ENCODE measurements around the gene AFF4. TPM values are rescaled to one million over a fixed set of nuclear protein-coding genes. Genes with fewer than 3 reads are reported as not detected.

The AFF4 gene
- total and polyA plus RNA-seq, 8 donors, result 59.5 to 86.1 (median 66.7) TPM

GRCh38 chr5:132887283-132887682 lies 76.2 kb downstream of the AFF4 start:
- TF ChIP-seq, protein P1, sequence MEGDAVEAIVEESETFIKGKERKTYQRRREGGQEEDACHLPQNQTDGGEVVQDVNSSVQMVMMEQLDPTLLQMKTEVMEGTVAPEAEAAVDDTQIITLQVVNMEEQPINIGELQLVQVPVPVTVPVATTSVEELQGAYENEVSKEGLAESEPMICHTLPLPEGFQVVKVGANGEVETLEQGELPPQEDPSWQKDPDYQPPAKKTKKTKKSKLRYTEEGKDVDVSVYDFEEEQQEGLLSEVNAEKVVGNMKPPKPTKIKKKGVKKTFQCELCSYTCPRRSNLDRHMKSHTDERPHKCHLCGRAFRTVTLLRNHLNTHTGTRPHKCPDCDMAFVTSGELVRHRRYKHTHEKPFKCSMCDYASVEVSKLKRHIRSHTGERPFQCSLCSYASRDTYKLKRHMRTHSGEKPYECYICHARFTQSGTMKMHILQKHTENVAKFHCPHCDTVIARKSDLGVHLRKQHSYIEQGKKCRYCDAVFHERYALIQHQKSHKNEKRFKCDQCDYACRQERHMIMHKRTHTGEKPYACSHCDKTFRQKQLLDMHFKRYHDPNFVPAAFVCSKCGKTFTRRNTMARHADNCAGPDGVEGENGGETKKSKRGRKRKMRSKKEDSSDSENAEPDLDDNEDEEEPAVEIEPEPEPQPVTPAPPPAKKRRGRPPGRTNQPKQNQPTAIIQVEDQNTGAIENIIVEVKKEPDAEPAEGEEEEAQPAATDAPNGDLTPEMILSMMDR (IDR thresholded peaks at IDR 0.05), result no peak
- no peak for ATAC-seq
- H3K9me3 ChIP-seq, result no peaks in the 10 kb centered on the region
- no peak for DNase-seq
- H3K36me3 ChIP-seq, result peaks cover 0 to 95% of the 10 kb centered on the region in 2 donors
- H3K4me1 ChIP-seq, result peaks cover 0 to 7% of the 10 kb centered on the region in 2 donors
- H3K27me3 ChIP-seq, result no peaks in the 10 kb centered on the region
- intact Hi-C loops (cut with DNase I), result no loop called here
- H3K27ac ChIP-seq, result no peak overlapping the region
- H3K4me3 ChIP-seq, result no peak overlapping the region

GRCh38 chr5:132886064-132886823 lies 77.2 kb downstream of the AFF4 start:
- TF ChIP-seq, protein P1 (IDR thresholded peaks at IDR 0.05), result no peak
- H3K27ac ChIP-seq, result no peak overlapping the region
- ATAC-seq, result no peak
- no peak for DNase-seq
- no peak overlapping the region for H3K4me3 ChIP-seq
- peaks cover 0 to 7% of the 10 kb centered on the region in 2 donors for H3K4me1 ChIP-seq
- intact Hi-C loops (cut with DNase I), result no loop called here
- no peaks in the 10 kb centered on the region for H3K9me3 ChIP-seq
- peaks cover 0 to 95% of the 10 kb centered on the region in 2 donors for H3K36me3 ChIP-seq
- H3K27me3 ChIP-seq, result no peaks in the 10 kb centered on the region

DNA sequence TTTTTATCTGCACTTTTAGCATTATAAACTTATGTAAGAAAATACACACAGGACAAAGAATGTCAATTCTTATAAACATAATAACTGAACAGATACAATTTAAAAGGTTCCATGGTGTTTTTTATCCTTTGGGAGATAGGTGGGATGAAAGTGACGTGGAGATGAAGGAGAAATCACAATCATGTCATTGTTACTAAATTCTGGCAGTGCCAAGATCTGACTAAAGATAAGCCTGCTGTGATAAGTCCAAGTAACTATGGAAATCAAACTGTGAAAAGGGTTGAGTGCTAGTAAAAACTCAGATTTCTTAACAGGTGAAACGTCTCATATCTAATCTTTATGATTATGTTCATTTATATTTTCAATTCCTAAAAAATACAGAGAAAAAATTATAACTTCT lies 78.9 kb downstream of the AFF4 start:
- peaks cover 0 to 95% of the 10 kb centered on the region in 2 donors for H3K36me3 ChIP-seq
- H3K9me3 ChIP-seq, result no peaks in the 10 kb centered on the region
- no peak overlapping the region for H3K27ac ChIP-seq
- TF ChIP-seq, protein P1 (IDR thresholded peaks at IDR 0.05), result no peak
- DNase-seq, result no peak
- intact Hi-C loops (cut with DNase I), result no loop called here
- no peak overlapping the region for H3K4me3 ChIP-seq
- no peaks in the 10 kb centered on the region for H3K27me3 ChIP-seq
- peaks cover 0 to 6% of the 10 kb centered on the region in 2 donors for H3K4me1 ChIP-seq
- ATAC-seq, result no peak

GRCh38 chr5:132883261-132883834 lies 80.1 kb downstream of the AFF4 start:
- TF ChIP-seq, protein P1 (IDR thresholded peaks at IDR 0.05), result peak; percentile 39 to 72
- H3K27me3 ChIP-seq, result no peaks in the 10 kb centered on the region
- no peaks in the 10 kb centered on the region for H3K4me1 ChIP-seq
- peaks cover 0 to 95% of the 10 kb centered on the region in 2 donors for H3K36me3 ChIP-seq
- intact Hi-C loops (cut with DNase I), result no loop called here
- no peak overlapping the region for H3K27ac ChIP-seq
- no peaks in the 10 kb centered on the region for H3K9me3 ChIP-seq
- DNase-seq (peak in 3 of 4 donors; percentile 30 to 67 (median 43)), ATAC-seq (peak; percentile 95)
- H3K4me3 ChIP-seq, result no peak overlapping the region

DNA sequence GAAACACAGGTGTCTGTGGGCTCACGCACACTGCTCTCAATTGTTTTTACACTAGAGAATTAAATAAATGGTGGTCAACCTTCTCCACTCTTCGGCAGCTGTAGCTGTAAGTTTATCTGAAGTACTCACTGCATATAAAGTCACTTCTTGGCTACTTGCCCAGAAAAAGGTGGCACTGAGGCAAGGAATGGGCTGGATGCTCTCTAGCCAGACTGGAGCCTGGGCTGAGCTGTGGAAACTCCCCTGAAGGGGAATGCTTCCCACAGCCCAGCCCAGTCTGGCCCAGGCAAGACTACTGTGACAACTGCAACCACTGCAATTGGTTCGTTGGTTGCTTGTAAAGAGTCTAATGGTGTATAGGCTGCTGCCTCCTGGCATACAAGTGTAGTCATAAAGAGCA lies 85.5 kb downstream of the AFF4 start:
- intact Hi-C loops (cut with DNase I), result no loop called here
- H3K4me3 ChIP-seq, result no peak overlapping the region
- H3K27me3 ChIP-seq, result no peaks in the 10 kb centered on the region
- no peak overlapping the region for H3K27ac ChIP-seq
- no peaks in the 10 kb centered on the region for H3K9me3 ChIP-seq
- peaks cover 0 to 73% of the 10 kb centered on the region in 2 donors for H3K36me3 ChIP-seq
- H3K4me1 ChIP-seq, result no peaks in the 10 kb centered on the region
- TF ChIP-seq, protein P1 (IDR thresholded peaks at IDR 0.05), result no peak
- peak; percentile 81 for ATAC-seq
- peak in 2 of 4 donors; percentile 23 to 51 for DNase-seq
